ENCODE results near the gene C6orf132. TPM values are rescaled to one million over a fixed set of nuclear protein-coding genes. Genes with fewer than 3 reads are reported as not detected.
A peak's percentile ranks its signal among the peaks of the same experiment; 100 is the strongest.

C6orf132 gene
- total RNA-seq, 1 experiment from 2014 or later = 66.0 TPM

DNA sequence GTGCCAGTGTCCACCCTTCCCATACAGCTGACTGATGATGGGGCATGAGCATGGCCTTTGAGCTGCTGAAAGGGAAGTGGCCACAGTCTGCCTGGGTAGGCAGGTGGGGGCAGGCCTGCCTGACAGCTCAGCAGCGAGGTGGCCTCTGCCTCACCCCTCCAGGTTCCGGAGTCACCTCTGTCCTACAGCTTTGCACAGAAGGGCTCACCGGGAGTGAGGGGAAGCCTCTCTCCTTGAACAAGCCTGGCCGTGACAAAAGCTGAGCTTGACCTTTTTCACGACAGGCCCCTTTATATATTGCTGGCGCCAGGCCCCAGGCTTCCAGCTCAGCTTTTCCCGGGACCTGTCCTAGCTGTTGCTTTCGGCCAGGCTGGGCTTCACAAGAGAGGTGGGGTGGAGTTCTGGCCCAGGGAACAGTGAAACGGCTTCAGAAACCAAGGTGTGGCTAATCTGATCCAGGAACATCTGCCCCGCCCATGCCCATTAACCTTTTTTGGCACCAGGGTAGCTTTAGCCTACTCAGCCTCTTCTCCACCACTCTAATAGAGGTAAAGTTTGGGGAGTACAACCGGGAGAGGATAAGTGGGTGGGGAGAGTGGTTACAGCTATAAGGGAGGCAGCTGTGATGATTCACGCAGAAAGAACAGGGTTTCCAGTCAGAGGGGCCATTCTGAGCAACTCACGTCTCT, 42.9 kb downstream of the C6orf132 start:
- Histone ChIP-seq H4K20me1 (ENCODE audit: low read length) (no peaks in the 10 kb centered on the region), H3K4me3 (ENCODE audit: low read length) (peak overlapping the region; percentile 18; the same call in 1 of the 2 replicates), H2AFZ (ENCODE audit: low read length) (peak overlapping the region; percentile 66), H3K27ac (ENCODE audit: low read length) (peak overlapping the region; percentile 94), H3K9me2 (replicated peaks; ENCODE audit: low read length) (no peaks in the 10 kb centered on the region), H3K79me2 (ENCODE audit: low read length) (no peaks in the 10 kb centered on the region), H3K9me3 (ENCODE audit: low read length) (no peaks in the 10 kb centered on the region), H3K4me2 (ENCODE audit: low read length) (peak overlapping the region; percentile 77), H3K9ac (ENCODE audit: low read length) (peak overlapping the region; percentile 48), H3K4me1 (ENCODE audit: insufficient read depth, low read length) (peaks cover 31% of the 10 kb centered on the region), H3F3A (ENCODE audit: low read length, unreplicated experiment) (peaks cover 9% of the 10 kb centered on the region), H3K36me3 (ENCODE audit: low read depth, low read length) (no peaks in the 10 kb centered on the region; the same call in 1 of the 2 replicates), H3K27me3 (ENCODE audit: low read length) (no peaks in the 10 kb centered on the region)
- peak; percentile 78 for ATAC-seq
- CTCF ChIA-PET = interaction anchor here (0.9 to 1.0 kb wide), 2 partner anchors 15 to 65 kb away, joined by 3 to 6 read pairs; no protein-coding TSS in a partner anchor
- BruUV-seq (replicated peaks) = TSS peak; percentile 26
- POLR2A ChIA-PET (ENCODE audit: unreplicated experiment) = interaction anchor here (0.6 to 1.3 kb wide), 4 partner anchors 23 to 107 kb away, joined by 3 to 6 read pairs (median 4); no protein-coding TSS in a partner anchor
- TF ChIP-seq, protein P1, sequence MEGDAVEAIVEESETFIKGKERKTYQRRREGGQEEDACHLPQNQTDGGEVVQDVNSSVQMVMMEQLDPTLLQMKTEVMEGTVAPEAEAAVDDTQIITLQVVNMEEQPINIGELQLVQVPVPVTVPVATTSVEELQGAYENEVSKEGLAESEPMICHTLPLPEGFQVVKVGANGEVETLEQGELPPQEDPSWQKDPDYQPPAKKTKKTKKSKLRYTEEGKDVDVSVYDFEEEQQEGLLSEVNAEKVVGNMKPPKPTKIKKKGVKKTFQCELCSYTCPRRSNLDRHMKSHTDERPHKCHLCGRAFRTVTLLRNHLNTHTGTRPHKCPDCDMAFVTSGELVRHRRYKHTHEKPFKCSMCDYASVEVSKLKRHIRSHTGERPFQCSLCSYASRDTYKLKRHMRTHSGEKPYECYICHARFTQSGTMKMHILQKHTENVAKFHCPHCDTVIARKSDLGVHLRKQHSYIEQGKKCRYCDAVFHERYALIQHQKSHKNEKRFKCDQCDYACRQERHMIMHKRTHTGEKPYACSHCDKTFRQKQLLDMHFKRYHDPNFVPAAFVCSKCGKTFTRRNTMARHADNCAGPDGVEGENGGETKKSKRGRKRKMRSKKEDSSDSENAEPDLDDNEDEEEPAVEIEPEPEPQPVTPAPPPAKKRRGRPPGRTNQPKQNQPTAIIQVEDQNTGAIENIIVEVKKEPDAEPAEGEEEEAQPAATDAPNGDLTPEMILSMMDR (conservative IDR thresholded peaks at IDR 0.05; ENCODE audit: low read depth, low read length) = no peak
- no peak for TF ChIP-seq EZH2phosphoT487 (IDR thresholded peaks at IDR 0.05; ENCODE audit: borderline replicate concordance, low read length)
- no peak for TF ChIP-seq EZH2 (IDR thresholded peaks at IDR 0.05; ENCODE audit: low read length, unreplicated experiment)
- peak; percentile 78 for DNase-seq
- intact Hi-C loops (cut with micrococcal nuclease) = loop anchor here (2.0 to 5.0 kb wide), 2 partner anchors 19 to 38 kb away; no protein-coding TSS in a partner anchor

DNA sequence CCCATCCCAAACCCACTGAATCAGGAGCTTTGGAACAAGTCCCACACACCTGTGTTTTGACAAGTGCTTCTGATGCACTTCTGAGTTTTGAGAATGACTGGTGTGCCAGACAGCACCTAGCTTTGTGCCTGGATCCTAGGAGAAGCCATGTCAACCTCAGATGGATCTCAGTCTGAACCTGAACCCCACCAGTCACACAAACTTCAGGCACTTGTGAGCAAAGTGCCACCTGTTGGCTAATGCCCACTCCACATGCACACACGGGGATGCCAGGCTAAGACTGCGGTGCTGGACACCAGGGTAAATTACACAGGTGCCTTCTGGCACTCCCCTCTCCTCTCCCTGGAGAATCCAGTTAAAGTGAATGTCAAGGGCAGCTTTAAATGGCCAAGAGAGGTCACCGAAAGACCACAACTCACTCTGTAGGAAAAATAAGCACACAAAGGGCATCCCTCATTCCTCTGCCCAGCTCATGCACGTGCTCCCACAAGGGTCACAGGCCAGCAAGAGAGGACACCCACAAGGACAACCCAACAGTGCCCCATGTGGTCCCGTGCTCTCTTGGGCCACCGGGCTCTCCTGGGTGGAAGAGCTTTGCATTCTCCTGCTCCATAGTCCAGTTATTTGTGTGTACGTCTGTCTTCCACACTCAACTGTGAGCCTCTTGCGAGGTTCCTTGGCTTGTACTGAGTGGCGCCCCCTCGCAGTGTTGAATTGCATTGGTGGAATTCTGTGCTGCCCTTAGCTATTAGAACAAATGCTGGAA, 46.5 kb downstream of the C6orf132 start:
- peaks cover 31% of the 10 kb centered on the region for H3K4me1 ChIP-seq (ENCODE audit: insufficient read depth, low read length)
- no peak overlapping the region for H3K4me2 ChIP-seq (ENCODE audit: low read length)
- no peaks in the 10 kb centered on the region for H4K20me1 ChIP-seq (ENCODE audit: low read length)
- no peaks in the 10 kb centered on the region for H3K79me2 ChIP-seq (ENCODE audit: low read length)
- H3K36me3 ChIP-seq (ENCODE audit: low read depth, low read length) = no peaks in the 10 kb centered on the region
- no peak overlapping the region for H2AFZ ChIP-seq (ENCODE audit: low read length)
- H3K9me2 ChIP-seq (replicated peaks; ENCODE audit: low read length) = no peaks in the 10 kb centered on the region
- intact Hi-C loops (cut with micrococcal nuclease) = loop anchor here (1.0 to 5.0 kb wide), 2 partner anchors 41 to 70 kb away; no protein-coding TSS in a partner anchor
- H3K4me3 ChIP-seq (ENCODE audit: low read length) = no peak overlapping the region
- ChIA-PET CTCF (interaction anchor here (0.6 kb wide), 1 partner anchor 119 kb away, joined by 3 read pairs; no protein-coding TSS in a partner anchor), POLR2A (ENCODE audit: unreplicated experiment) (no interaction called here)
- DNase-seq (no peak), ATAC-seq (no peak)
- no peaks in the 10 kb centered on the region for H3K9me3 ChIP-seq (ENCODE audit: low read length)
- TF ChIP-seq, protein P1 (conservative IDR thresholded peaks at IDR 0.05; ENCODE audit: low read depth, low read length) = peak; percentile 35; the same call in 1 of the 2 replicates
- no peak for TF ChIP-seq EZH2 (IDR thresholded peaks at IDR 0.05; ENCODE audit: low read length, unreplicated experiment)
- H3K27me3 ChIP-seq (ENCODE audit: low read length) = no peaks in the 10 kb centered on the region
- H3K9ac ChIP-seq (ENCODE audit: low read length) = no peak overlapping the region
- H3K27ac ChIP-seq (ENCODE audit: low read length) = no peak overlapping the region
- H3F3A ChIP-seq (ENCODE audit: low read length, unreplicated experiment) = peaks cover 9% of the 10 kb centered on the region
- BruUV-seq (replicated peaks) = no TSS peak

Measured in PC-3 (cell line).